Esophagus muscularis mucosa (tissue), 4 donors: ENCODE results near the gene MYH7B.

Experiments
- CTCF ChIP-seq, 3 experiments: fragments of 200-600 bp in 2 of 3; fragments of 450-650 bp in 1 of 3; sonication (generic) in 2 of 3; IDR thresholded peaks; one replicate each; pipeline ENCODE4 v1.5.1; 2017 to 2019; ENCODE audit warnings: antibody characterized with exemption in 3 of 3, mild to moderate bottlenecking in 2 of 3, moderate library complexity in 1 of 3
- EP300 ChIP-seq: sonication (generic); formaldehyde crosslinking; IDR thresholded peaks from one replicate; pipeline ENCODE4 v1.6.1; 2017; ENCODE audit warnings: antibody characterized with exemption
- POLR2A ChIP-seq: fragments of 450-650 bp; IDR thresholded peaks from one replicate; pipeline ENCODE4 v1.6.1; 2017; ENCODE audit warnings: antibody characterized with exemption, moderate library complexity, mild to moderate bottlenecking, low read depth
- POLR2AphosphoS5 ChIP-seq, 2 donors: sonication (generic); formaldehyde crosslinking; IDR thresholded peaks; one replicate each; pipeline ENCODE4 v1.6.1; 2017; ENCODE audit warnings: antibody characterized with exemption in 2 of 2

- TF ChIP-seq CTCF (IDR thresholded peaks at IDR 0.05) (no peak), EP300 (no peak), POLR2A (no peak), POLR2AphosphoS5 (IDR thresholded peaks at IDR 0.05) (no peak)
Observed at GRCh38 chr20:34971561-34972235, 16.0 kb downstream of the MYH7B start.
